Gastrocnemius medialis (tissue), 4 donors: ENCODE measurements around the gene LOXL3.

Experiments
- CTCF ChIP-seq, 5 experiments: fragments of 450-650 bp in 3 of 5; fragments of 200-600 bp in 2 of 5; sonication (generic) in 2 of 5; IDR thresholded peaks in 4 of 5; conservative IDR thresholded peaks in 1 of 5; 1 replicate in 4 of 5; 2 replicates in 1 of 5; pipeline ENCODE4 v1.5.1; 2016 to 2019; ENCODE audit warnings: antibody characterized with exemption in 5 of 5, mild to moderate bottlenecking in 3 of 5, moderate library complexity in 3 of 5
- POLR2A ChIP-seq, 2 donors: fragments of 450-650 bp; IDR thresholded peaks; one replicate each; pipeline ENCODE4 v1.6.1; 2017; ENCODE audit warnings: antibody characterized with exemption in 2 of 2, mild to moderate bottlenecking in 2 of 2, moderate library complexity in 2 of 2

GRCh38 chr2:74588664-74589063 is 34.9 kb upstream of the LOXL3 start:
- TF ChIP-seq CTCF (IDR thresholded peaks at IDR 0.05 in 4 of 5, conservative IDR thresholded peaks at IDR 0.05 in 1 of 5): no peak
- TF ChIP-seq POLR2A (IDR thresholded peaks at IDR 0.05): no peak
